ENCODE data around the gene MID1.

Gene MID1

DNA sequence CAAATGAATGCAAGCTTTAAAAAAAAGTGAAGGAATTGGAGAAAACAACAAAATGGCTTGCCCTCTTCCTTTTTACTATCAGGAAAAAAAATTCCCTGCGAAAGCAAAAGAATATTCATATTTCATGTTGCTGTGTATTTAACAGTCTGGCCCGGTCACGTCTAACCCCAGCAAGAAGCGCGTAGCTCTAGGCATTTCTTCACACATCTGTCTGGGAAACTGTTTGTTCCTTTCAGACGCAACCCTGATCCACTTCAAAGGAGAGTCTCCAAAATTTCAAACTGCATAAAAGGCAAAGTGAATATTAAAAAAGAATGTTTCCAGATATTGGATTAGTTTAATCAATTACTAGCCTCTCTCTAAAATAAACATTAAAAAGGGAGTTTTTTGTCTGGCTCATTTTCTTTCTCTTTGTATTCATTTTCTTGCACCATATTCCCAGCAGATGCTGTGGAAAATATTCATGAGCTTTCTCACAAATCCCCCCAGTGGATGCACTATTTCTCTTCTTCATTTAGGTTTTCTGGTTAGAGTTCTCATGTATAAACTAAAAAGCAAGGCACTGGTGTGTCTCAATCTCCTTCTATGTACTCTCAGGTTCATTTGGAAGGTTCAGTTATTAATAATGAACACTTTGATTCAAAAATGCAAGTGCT, 145.3 kb downstream of the MID1 start:
- Histone ChIP-seq H3K4me2 (ENCODE audit: low read depth, low read length, poor library complexity, severe bottlenecking) (no peak overlapping the region), H3K27me3 (ENCODE audit: low read length) (no peaks in the 10 kb centered on the region), H3K27ac (ENCODE audit: low read depth, low read length) (no peak overlapping the region), H2AFZ (ENCODE audit: low read depth, low read length, severe bottlenecking) (no peak overlapping the region), H3K36me3 (ENCODE audit: low read length) (no peaks in the 10 kb centered on the region), H4K20me1 (ENCODE audit: low read depth, low read length) (no peaks in the 10 kb centered on the region), H3K9me3 (ENCODE audit: insufficient read depth, low read length) (no peaks in the 10 kb centered on the region), H3K9ac (ENCODE audit: low read length) (no peak overlapping the region), H3K9me2 (replicated peaks; ENCODE audit: insufficient read depth, low read length) (no peaks in the 10 kb centered on the region), H3K79me2 (ENCODE audit: insufficient read depth, low read length) (no peaks in the 10 kb centered on the region), H3K4me3 (ENCODE audit: insufficient read depth, low read length, poor library complexity, severe bottlenecking) (no peak overlapping the region), H3F3A (ENCODE audit: insufficient read depth) (no peaks in the 10 kb centered on the region)
- no peak for TF ChIP-seq EZH2phosphoT487 (conservative IDR thresholded peaks at IDR 0.05; ENCODE audit: low read length)
- TF ChIP-seq, protein P1, sequence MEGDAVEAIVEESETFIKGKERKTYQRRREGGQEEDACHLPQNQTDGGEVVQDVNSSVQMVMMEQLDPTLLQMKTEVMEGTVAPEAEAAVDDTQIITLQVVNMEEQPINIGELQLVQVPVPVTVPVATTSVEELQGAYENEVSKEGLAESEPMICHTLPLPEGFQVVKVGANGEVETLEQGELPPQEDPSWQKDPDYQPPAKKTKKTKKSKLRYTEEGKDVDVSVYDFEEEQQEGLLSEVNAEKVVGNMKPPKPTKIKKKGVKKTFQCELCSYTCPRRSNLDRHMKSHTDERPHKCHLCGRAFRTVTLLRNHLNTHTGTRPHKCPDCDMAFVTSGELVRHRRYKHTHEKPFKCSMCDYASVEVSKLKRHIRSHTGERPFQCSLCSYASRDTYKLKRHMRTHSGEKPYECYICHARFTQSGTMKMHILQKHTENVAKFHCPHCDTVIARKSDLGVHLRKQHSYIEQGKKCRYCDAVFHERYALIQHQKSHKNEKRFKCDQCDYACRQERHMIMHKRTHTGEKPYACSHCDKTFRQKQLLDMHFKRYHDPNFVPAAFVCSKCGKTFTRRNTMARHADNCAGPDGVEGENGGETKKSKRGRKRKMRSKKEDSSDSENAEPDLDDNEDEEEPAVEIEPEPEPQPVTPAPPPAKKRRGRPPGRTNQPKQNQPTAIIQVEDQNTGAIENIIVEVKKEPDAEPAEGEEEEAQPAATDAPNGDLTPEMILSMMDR (IDR thresholded peaks at IDR 0.05; ENCODE audit: insufficient read depth, low read length, poor library complexity, severe bottlenecking): no peak

DNA sequence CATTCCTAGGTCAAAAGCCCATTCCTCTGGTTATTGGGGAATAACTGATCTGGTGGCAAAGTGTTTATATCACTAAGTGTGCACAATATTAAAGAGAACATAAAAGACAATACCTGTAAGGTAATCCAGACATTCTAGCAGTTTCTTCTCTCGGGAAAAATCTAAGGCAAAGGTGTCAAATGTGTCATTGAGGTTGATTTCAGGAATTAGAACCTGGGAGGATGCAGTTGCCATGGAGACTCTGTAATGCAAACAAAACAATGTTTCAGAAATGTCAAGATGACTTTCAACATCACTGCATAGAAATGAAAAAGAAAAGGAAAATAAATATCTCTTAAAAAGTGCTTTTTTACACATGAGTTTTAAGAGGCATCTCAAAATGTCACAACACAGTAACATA, 145.9 kb downstream of the MID1 start:
- Histone ChIP-seq H3K9me2 (replicated peaks; ENCODE audit: insufficient read depth, low read length) (no peaks in the 10 kb centered on the region), H3K27ac (ENCODE audit: low read depth, low read length) (no peak overlapping the region), H3K36me3 (ENCODE audit: low read length) (no peaks in the 10 kb centered on the region), H3K4me2 (ENCODE audit: low read depth, low read length, poor library complexity, severe bottlenecking) (no peak overlapping the region), H3K9me3 (ENCODE audit: insufficient read depth, low read length) (no peaks in the 10 kb centered on the region), H3F3A (ENCODE audit: insufficient read depth) (no peaks in the 10 kb centered on the region), H3K4me3 (ENCODE audit: insufficient read depth, low read length, poor library complexity, severe bottlenecking) (no peak overlapping the region), H3K79me2 (ENCODE audit: insufficient read depth, low read length) (no peaks in the 10 kb centered on the region), H4K20me1 (ENCODE audit: low read depth, low read length) (no peaks in the 10 kb centered on the region), H3K9ac (ENCODE audit: low read length) (no peak overlapping the region), H3K27me3 (ENCODE audit: low read length) (no peaks in the 10 kb centered on the region), H2AFZ (ENCODE audit: low read depth, low read length, severe bottlenecking) (no peak overlapping the region)
- no peak for TF ChIP-seq EZH2phosphoT487 (conservative IDR thresholded peaks at IDR 0.05; ENCODE audit: low read length)
- TF ChIP-seq, protein P1 (IDR thresholded peaks at IDR 0.05; ENCODE audit: insufficient read depth, low read length, poor library complexity, severe bottlenecking): no peak

- Histone ChIP-seq H4K20me1 (ENCODE audit: low read depth, low read length) (no peaks in the 10 kb centered on the region), H3K9ac (ENCODE audit: low read length) (no peak overlapping the region), H3K4me2 (ENCODE audit: low read depth, low read length, poor library complexity, severe bottlenecking) (no peak overlapping the region), H3F3A (ENCODE audit: insufficient read depth) (no peaks in the 10 kb centered on the region), H3K79me2 (ENCODE audit: insufficient read depth, low read length) (no peaks in the 10 kb centered on the region), H2AFZ (ENCODE audit: low read depth, low read length, severe bottlenecking) (no peak overlapping the region), H3K27me3 (ENCODE audit: low read length) (no peaks in the 10 kb centered on the region), H3K4me3 (ENCODE audit: insufficient read depth, low read length, poor library complexity, severe bottlenecking) (no peak overlapping the region), H3K27ac (ENCODE audit: low read depth, low read length) (no peak overlapping the region), H3K9me2 (replicated peaks; ENCODE audit: insufficient read depth, low read length) (no peaks in the 10 kb centered on the region), H3K9me3 (ENCODE audit: insufficient read depth, low read length) (no peaks in the 10 kb centered on the region), H3K36me3 (ENCODE audit: low read length) (no peaks in the 10 kb centered on the region)
- TF ChIP-seq, protein P1 (IDR thresholded peaks at IDR 0.05; ENCODE audit: insufficient read depth, low read length, poor library complexity, severe bottlenecking): no peak
- TF ChIP-seq EZH2phosphoT487 (conservative IDR thresholded peaks at IDR 0.05; ENCODE audit: low read length): no peak
Measured at GRCh38 chrX:10471418-10471817, 149.0 kb downstream of the MID1 start.

Data from SU-DHL-6 (cell line).